ENCODE measurements around the gene R3HCC1L.

The R3HCC1L gene

DNA sequence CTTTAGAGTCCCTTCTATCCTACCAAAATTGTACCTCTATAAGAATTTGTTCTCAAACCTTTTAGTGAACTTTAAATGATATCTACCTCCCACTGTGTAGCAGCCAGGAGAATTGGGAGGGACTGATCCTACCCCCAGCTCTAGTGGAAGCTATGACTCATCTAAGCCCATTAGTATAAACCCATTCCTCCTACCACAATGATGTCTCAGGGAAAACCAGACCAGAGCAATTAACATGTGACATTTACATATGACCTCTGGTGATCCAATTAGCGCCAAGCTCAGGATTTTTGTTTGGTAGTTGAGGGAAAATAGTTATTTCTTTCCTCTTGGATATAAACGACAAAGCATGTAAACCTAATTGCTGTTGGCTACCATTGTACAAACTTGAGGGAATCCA is 33.1 kb upstream of the R3HCC1L start:
- Histone ChIP-seq H3K4me1 (no peaks in the 10 kb centered on the region), H3K36me3 (no peaks in the 10 kb centered on the region), H3K27me3 (peaks cover 0 to 15% of the 10 kb centered on the region in 2 donors), H3K27ac (no peak overlapping the region), H3K9me3 (no peaks in the 10 kb centered on the region), H3K4me3 (no peak overlapping the region)
- intact Hi-C loops (cut with DNase I; ENCODE audit: low total_unique reads): no loop called here
- TF ChIP-seq, protein P1, sequence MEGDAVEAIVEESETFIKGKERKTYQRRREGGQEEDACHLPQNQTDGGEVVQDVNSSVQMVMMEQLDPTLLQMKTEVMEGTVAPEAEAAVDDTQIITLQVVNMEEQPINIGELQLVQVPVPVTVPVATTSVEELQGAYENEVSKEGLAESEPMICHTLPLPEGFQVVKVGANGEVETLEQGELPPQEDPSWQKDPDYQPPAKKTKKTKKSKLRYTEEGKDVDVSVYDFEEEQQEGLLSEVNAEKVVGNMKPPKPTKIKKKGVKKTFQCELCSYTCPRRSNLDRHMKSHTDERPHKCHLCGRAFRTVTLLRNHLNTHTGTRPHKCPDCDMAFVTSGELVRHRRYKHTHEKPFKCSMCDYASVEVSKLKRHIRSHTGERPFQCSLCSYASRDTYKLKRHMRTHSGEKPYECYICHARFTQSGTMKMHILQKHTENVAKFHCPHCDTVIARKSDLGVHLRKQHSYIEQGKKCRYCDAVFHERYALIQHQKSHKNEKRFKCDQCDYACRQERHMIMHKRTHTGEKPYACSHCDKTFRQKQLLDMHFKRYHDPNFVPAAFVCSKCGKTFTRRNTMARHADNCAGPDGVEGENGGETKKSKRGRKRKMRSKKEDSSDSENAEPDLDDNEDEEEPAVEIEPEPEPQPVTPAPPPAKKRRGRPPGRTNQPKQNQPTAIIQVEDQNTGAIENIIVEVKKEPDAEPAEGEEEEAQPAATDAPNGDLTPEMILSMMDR (IDR thresholded peaks at IDR 0.05): no peak
- DNase-seq: no peak

DNA sequence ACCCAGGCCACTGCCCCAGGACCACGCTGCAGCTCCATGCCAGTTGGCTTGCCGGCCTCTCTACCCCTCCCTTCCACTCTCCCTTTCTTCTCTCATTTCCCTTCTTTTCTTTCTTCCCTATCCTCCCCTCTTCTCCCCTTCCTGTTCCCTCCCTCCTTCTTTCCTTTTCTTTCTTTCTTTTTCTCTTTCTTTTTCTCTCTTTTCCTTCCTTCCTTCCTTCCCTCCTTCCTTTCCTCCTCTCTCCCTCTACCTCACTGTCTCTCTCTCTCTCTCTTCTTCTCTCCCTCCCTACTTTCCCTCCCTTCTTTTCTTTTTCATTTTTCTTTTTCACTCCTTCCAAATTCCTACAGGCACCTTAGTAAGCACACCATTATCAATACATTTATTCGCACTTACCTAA is 30.3 kb upstream of the R3HCC1L start:
- no peak overlapping the region for H3K4me3 ChIP-seq
- intact Hi-C loops (cut with DNase I; ENCODE audit: low total_unique reads): no loop called here
- H3K27me3 ChIP-seq: peaks cover 0 to 10% of the 10 kb centered on the region in 2 donors
- no peak for DNase-seq
- no peaks in the 10 kb centered on the region for H3K36me3 ChIP-seq
- TF ChIP-seq, protein P1 (IDR thresholded peaks at IDR 0.05): no peak
- H3K27ac ChIP-seq: no peak overlapping the region
- H3K4me1 ChIP-seq: no peaks in the 10 kb centered on the region
- H3K9me3 ChIP-seq: no peaks in the 10 kb centered on the region

DNA sequence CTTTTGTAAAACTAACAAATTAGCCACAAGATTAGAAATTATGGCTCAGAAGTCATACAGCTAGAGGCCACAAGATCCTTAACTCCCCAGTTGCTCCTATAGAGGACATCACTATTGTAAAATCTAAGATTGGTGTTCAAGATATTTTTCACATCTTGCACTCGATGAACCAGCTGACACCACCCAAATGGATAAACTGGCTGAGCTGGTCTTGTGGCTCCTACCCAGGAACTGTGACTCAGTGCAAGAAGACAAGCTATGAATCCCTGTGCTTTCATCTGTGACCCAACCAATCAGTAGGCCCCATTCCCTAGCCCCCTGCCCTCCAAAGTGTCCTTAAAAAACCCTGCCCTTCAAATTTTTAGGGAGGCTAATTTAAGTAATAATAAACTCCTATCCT is 27.9 kb upstream of the R3HCC1L start:
- H3K27me3 ChIP-seq: peaks cover 0 to 9% of the 10 kb centered on the region in 2 donors
- TF ChIP-seq, protein P1 (IDR thresholded peaks at IDR 0.05): no peak
- H3K36me3 ChIP-seq: no peaks in the 10 kb centered on the region
- H3K27ac ChIP-seq: no peak overlapping the region
- H3K4me1 ChIP-seq: no peaks in the 10 kb centered on the region
- H3K4me3 ChIP-seq: no peak overlapping the region
- H3K9me3 ChIP-seq: no peaks in the 10 kb centered on the region
- DNase-seq: no peak
- intact Hi-C loops (cut with DNase I; ENCODE audit: low total_unique reads): no loop called here

DNA sequence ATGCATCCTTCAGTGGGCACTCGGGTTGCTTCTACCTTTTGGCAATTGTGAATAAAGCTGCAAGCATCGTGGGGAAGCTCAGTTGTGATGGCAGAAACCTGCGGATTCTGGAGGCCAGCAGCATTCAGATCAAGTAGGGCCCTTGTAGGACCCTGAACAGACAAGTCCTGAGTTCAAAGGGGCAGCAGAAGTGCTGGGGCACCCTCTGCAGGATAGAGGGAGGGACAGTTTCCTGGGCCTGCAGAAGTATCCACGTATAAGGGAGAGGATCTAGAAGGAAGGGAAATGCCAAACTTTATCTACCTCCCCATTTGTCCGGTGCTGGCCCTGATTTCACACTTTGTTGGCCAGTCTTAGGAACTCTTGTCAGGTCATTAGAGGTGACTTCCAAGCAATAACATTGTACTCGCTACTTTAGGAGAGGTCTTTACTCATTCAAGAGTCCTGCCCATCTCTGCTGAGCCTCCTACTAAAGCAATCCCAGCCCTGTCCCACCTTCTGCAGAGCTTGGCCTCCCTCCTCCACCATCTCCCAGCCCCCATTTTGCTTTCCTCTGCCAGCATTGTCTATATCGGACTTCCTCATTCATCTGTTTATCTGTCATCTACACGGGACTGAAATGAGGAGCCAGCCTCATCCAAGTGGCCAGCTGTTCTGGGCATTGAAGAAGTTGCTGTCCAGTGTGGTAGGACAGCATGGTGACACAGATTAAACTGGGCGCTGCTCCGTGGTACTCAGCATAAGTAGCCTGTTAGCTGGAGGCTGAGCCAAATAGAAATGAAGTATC is 26.6 kb upstream of the R3HCC1L start:
- TF ChIP-seq, protein P1 (IDR thresholded peaks at IDR 0.05): no peak
- Histone ChIP-seq H3K27ac (no peak overlapping the region), H3K36me3 (no peaks in the 10 kb centered on the region), H3K27me3 (peaks cover 0 to 11% of the 10 kb centered on the region in 2 donors), H3K9me3 (no peaks in the 10 kb centered on the region), H3K4me3 (no peak overlapping the region), H3K4me1 (no peaks in the 10 kb centered on the region)
- intact Hi-C loops (cut with DNase I; ENCODE audit: low total_unique reads): no loop called here
- DNase-seq: no peak

DNA sequence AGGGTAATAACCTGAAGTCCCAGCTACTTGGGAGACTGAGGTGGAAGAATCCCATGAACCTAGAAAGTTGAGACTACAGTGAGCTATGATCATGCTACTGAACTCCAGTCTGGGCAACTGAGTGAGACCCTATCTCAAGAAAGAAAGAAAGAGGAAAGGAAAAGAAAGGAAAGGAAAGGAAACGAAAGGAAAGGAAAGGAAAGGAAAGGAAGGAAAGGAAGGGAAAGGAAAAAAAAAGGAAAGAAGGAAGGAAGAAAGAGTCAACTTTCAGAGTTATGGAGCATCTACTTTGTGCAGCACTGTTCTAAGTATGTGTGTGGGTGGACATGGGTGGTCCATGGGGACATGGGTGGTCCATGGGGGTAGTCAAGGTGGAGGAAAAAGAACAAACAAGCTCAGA is 24.1 kb upstream of the R3HCC1L start:
- Histone ChIP-seq H3K36me3 (no peaks in the 10 kb centered on the region), H3K27ac (no peak overlapping the region), H3K4me1 (no peaks in the 10 kb centered on the region), H3K9me3 (no peaks in the 10 kb centered on the region), H3K4me3 (no peak overlapping the region), H3K27me3 (peaks cover 0 to 16% of the 10 kb centered on the region in 2 donors)
- intact Hi-C loops (cut with DNase I; ENCODE audit: low total_unique reads): no loop called here
- TF ChIP-seq, protein P1 (IDR thresholded peaks at IDR 0.05): no peak
- no peak for DNase-seq
